HTERT RPE-1 (cell line): ENCODE measurements around the gene COPB1.
"Not testable (repeated sequence)": the region's sequence is repeated elsewhere in the genome, so short reads cannot be mapped to it uniquely, and the experiment has no call there.

ENCODE experiments used
- in situ Hi-C: fragments of 300-500 bp; cut with MboI; formaldehyde crosslinking; loops from 4 replicates; pipeline ENCODE4 v1.14.3; 2020; ENCODE audit warnings: low sequenced_read_pairs

The COPB1 gene

DNA sequence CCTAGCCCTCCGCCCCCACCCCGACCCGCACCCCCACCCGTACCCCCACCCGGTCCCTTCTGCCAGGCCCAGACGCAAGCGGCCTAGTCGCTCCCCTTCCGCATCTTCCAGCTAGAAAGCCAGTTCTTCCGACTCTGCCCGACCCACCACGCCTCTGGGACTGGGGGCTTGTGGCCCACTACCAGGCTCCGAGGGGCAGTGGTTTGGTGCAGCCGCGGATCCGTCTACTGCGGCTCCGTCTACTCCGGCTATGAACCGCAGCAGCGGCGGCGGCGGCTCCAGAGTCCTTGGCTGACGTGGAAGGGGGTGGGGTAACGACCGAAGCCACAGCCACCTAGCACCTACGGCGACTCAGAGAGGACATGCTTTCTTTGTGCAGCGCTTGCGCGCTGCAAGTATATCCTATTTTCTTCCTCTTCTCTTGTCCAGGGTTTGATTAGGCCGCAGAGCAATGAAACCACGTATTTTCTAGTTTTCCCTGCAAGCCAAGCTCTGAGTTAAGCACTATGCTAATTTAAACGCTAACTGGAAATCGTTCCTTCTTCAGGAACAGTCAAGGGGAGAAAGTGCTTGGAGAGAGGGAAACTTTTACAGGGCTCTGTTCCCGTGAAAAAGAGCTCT is at the start of gene COPB1:
Gene COPB1 (minus strand): TSS at position 252 of the 621 bp plus-strand sequence. CDS start 883 bp downstream, outside the sequence.
- in situ Hi-C loops, result no loop called here

- in situ Hi-C loops, result no loop called here
Measured at GRCh38 chr11:14547440-14547839, 47.8 kb upstream of the COPB1 start.

DNA sequence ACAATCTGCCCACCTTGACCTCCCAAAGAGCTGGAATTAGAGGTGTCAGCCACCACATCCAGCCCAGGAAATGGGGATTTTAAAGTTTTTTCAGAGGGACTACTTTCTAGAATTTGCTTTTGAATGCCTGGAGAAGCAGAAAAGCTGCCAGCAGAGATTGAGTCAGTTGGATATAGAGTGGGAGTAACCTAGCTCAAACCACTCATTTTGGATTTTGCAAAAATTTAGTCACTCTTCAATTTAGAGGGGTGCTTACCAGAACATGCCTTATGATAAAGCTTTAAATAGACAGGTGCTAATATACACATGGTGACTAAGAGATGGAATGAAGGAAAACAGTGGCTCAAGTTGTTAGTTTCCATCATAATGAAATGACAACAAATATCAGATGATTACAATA is 47.1 kb upstream of the COPB1 start:
- in situ Hi-C loops, result no loop called here

DNA sequence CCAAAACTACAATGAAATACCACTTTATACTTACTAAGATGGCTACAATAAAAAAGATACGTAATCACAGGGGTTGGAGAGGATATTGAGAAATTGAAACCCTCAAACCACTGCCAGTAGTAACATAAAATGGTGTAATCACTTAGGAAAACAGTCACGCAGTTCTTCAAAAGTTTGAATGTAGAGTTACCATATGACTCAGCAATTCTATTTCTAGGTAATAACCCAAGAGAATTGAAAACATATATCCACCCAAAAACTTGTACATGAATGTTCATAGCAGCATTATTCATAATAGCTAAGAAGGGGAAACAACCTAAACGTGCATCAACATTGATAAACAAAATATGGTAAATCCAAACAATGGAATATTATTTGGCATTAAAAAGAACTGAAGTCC is 45.0 kb upstream of the COPB1 start:
- in situ Hi-C loops, result no loop called here

GRCh38 chr11:14543260-14543659 is 43.6 kb upstream of the COPB1 start:
- in situ Hi-C loops, result no loop called here

DNA sequence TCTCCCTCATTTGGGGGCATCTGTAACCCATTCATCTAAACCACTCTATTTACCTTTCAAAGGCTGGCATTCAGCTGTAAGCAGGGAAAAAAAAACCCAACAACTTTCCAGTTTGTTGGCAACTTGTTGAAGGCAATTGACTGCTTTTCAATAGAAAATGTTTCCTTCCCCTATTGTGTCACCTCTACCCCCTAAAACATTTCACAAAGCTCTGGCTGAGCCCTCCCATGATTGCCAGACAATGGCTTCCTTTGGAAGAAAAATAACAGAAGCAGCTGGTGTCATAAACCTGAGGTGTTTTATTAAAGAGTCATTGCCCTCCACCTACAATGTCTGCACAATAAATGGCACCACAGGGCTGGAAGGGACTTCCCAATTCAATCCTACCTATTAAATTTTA is 42.7 kb upstream of the COPB1 start:
- in situ Hi-C loops, result no loop called here

DNA sequence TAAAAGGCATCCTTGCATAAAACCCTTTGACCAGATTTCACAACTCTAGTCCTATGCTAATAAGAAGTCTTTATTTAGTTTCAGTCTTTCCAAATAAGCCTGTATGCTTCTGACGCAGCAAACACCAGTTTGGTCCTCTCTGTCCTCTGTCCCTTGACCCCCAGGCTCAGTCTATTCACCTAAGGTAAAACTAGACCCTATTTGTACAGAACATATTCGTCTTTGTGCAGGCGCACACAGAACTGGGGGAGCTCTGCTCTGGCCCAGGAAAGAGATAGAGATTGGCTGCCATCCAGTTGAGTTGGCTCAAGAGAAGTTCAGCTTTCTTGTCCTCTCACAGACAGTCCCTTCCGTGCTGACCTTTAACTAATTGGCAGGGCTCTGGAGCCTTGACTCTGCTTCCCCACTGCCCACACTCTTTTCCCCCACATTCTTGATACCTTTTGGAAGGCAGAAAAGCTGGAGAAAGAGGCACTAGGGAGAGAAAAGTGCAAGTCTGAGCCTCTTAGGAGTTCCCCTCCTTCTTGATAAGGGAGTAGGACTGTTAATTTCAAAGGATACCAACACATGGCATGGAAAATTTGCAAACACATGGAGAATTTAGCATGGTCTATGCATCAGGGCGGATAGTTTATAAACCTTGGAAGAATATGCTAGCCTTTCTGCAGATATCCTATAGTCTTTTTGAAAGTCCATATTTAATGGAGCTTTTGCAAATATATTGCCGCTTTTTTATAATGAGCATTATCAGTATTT is 41.8 kb upstream of the COPB1 start:
- in situ Hi-C loops, result no loop called here

DNA sequence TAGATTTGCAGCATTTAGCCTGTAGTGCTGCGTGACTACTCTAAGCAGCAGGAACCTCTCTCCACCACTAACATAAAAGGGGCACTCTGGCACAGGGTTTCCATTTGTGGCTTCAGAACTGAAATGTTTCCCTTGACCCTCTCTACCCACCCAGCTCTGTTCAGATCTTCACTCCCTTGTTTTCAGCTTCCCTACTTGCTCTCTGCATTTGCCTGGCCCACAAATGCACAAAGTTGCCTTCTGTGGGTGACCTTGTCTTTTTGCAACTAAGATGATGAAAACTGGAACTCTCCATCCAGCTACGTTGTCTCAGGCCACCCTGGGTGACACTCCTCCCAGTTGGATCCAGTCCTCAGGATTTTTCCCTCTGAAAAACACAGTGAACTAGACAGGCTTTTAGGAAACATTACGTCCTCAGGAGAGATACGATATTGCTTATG is 40.4 kb upstream of the COPB1 start:
- in situ Hi-C loops, result no loop called here

DNA sequence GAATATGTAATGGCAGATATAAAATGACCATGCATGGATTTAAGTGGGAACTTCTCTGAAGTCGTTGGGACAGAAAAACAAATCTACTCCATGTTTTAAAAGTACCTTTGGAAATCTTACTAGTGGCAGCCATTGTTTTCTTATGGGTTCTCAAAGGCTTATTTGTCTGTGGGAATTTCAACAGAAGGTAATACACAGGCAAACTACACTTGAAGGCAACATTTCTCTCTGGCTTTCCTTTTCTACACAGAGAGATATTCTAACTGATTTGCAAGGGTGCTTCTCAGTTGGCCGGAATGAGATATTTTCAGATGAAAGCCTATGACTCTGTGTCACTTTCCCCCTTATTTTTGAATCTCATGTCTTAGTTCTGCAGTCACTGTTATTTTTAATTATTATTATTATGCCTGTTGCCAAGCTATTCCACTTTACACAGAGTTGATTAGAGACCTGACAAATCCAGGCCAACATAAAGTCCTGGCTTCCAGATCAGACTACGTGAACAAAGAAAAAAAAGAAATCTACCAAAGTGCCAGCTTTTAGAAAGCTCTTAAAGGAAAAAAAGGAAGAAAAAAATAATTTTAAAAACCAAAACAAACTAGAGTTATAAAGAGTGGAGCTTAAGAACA is 39.4 kb upstream of the COPB1 start:
- in situ Hi-C loops, result no loop called here

- in situ Hi-C loops, result no loop called here
Measured at GRCh38 chr11:14538271-14538925, 38.8 kb upstream of the COPB1 start.

- in situ Hi-C loops, result no loop called here
Measured at GRCh38 chr11:14537134-14537599, 37.6 kb upstream of the COPB1 start.

DNA sequence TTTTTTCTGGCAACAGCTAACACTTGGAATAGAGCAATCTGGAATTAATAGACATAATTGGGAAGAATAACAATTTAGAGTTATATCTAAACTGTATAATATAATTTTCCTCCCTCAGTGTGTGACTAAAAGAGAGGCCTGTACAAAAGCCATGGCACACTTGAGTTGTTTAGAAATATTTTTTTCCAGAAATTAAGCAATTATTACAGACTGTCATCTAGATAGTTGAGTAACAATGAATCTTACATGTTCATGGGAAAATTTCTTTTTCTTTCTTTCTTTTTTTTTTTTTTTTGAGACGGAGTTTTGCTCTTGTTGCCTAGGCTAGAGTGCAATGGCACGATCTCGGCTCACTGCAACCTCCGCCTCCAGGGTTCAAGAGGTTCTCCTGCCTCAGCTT is 35.6 kb upstream of the COPB1 start:
- in situ Hi-C loops, result not testable (repeated sequence)

DNA sequence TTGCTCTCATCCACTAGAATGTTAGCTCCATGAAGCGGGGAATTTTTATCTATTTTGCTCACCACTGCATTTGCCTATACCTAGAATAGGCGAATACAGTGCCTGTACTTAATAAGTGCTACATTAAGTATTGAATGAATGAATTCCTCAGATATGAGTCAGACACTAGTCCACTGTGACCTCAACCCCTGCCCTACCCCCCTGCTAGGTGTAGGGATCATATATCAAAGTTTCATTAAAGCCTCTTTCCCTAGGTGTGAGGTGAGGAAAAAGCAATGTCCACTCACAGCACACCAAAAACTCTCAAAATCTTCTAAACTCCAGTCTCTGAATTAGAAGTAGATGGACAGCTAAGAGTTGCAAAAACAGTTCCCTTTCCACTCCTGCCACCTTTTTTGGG is 30.3 kb upstream of the COPB1 start:
- in situ Hi-C loops, result no loop called here

DNA sequence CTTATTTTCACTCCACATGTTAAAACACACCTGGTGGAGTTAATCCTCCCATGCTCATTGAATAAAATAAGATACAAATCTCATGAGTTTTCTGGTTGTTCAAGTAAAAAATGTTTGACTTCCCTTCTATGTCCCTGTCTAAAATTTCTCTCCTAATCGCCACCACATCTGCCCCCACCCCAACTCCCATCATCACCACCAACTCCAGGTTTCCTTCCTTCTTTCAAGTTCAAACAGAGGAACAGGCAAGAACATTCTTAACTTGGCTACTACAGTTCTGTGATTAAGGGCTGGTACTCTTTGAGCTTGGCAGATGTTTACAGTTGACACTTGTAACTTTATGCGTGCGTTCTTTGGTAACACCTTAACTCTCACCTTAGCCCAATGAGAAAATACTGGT is 29.7 kb upstream of the COPB1 start:
- in situ Hi-C loops, result no loop called here

DNA sequence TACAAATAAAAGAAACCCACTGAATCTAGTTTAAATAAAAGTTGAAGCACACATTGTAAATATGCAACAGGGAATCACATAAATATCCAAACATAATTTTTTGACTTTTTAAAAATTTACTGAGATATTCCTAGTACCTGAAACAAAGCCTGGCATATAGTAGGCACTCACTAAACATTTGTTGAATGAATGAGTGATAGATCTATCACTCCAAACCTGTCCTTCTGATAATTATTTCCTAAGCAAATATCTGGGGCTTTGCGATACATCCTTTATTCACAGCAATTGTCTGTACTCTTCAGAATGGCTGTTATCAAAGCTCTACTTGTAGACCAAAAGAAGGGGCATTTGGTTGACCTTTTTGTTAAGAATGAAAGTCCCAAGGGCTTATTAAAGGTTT is 23.2 kb upstream of the COPB1 start:
- in situ Hi-C loops, result no loop called here

DNA sequence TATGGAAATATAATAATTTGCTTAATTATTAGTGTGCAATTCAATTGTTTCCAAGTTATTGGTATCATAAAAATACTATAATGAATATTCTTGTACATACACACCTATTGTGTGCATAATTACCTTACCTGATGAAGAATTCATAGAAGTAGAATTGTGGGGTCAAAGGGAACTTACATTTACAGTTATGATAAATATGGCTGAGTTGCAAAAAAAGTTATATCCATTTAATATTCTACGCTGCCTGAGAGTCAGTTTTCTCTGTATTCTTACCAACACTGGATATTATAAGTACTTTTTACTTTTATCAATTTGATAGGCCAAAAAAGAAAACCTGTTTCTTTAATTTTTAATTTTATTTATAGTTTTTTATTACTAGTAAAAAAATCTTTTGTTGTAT is 22.6 kb upstream of the COPB1 start:
- in situ Hi-C loops, result no loop called here

DNA sequence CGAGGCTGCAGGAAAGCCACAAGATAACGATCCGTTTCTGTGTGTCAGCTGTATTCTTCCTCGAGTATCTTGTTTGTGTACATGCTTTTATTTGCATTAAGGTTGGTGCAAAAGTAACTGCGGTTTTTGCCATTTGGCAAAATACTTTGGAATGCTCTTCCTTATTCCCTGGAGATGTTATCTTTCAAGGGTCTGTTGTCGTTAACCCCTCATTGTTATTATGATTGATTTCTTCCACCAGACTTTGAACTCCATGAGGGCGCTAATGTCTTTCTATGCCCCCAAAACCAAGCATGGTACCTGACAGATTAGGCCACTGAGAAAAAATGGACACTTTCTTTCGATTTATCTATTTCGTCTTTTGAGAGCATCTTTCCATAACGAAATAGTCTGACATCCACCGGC is 21.1 kb upstream of the COPB1 start:
- in situ Hi-C loops, result no loop called here

GRCh38 chr11:14519917-14520746 is 20.5 kb upstream of the COPB1 start, which contains the start of gene PSMA1:
PSMA1 (minus strand) TSS chr11:14520386; CDS start chr11:14520299, 87 bp downstream.
- in situ Hi-C loops, result no loop called here

- in situ Hi-C loops, result no loop called here
Measured at GRCh38 chr11:14519597-14519916, 19.9 kb upstream of the COPB1 start.

GRCh38 chr11:14518820-14519219 is 19.2 kb upstream of the COPB1 start:
- in situ Hi-C loops, result no loop called here

GRCh38 chr11:14513800-14514199 is 14.2 kb upstream of the COPB1 start:
- in situ Hi-C loops, result no loop called here
